ENCODE data around the gene RASL10B. TPM values are rescaled to one million over a fixed set of nuclear protein-coding genes. Genes with fewer than 3 reads are reported as not detected.

RASL10B gene
- total RNA-seq, 1 donor from 2014 or later: 1.9 TPM

- Histone ChIP-seq H3K4me3 (peak overlapping the region; percentile 63), H3K36me3 (peaks cover 5% of the 10 kb centered on the region), H3K27ac (no peak overlapping the region), H3K4me1 (peaks cover 17% of the 10 kb centered on the region), H3K9me3 (no peaks in the 10 kb centered on the region), H3K27me3 (ENCODE audit: low read depth) (no peaks in the 10 kb centered on the region)
- TF ChIP-seq CTCF (IDR thresholded peaks at IDR 0.05): no peak
- DNase-seq (no peak), ATAC-seq (peak; percentile 6 to 40)
- intact Hi-C loops (cut with DNase I): no loop called here
Measured at GRCh38 chr17:35731917-35732805, 722 bp downstream of the RASL10B start.

GRCh38 chr17:35732806-35733136 is 1.3 kb downstream of the RASL10B start:
- Histone ChIP-seq H3K36me3 (no peaks in the 10 kb centered on the region), H3K4me3 (no peak overlapping the region), H3K4me1 (peaks cover 17% of the 10 kb centered on the region), H3K27ac (no peak overlapping the region), H3K27me3 (ENCODE audit: low read depth) (no peaks in the 10 kb centered on the region), H3K9me3 (no peaks in the 10 kb centered on the region)
- ATAC-seq: no peak
- intact Hi-C loops (cut with DNase I): no loop called here
- DNase-seq: no peak
- TF ChIP-seq CTCF (IDR thresholded peaks at IDR 0.05): no peak

- Histone ChIP-seq H3K4me1 (peaks cover 17% of the 10 kb centered on the region), H3K9me3 (no peaks in the 10 kb centered on the region), H3K4me3 (no peak overlapping the region), H3K27ac (no peak overlapping the region), H3K36me3 (no peaks in the 10 kb centered on the region), H3K27me3 (ENCODE audit: low read depth) (no peaks in the 10 kb centered on the region)
- DNase-seq (no peak), ATAC-seq (no peak)
- intact Hi-C loops (cut with DNase I): no loop called here
- TF ChIP-seq CTCF (IDR thresholded peaks at IDR 0.05): no peak
Measured at GRCh38 chr17:35733366-35733765, 1.9 kb downstream of the RASL10B start.

GRCh38 chr17:35734396-35734795 is 3.0 kb downstream of the RASL10B start:
- TF ChIP-seq CTCF (IDR thresholded peaks at IDR 0.05): no peak
- Histone ChIP-seq H3K36me3 (no peaks in the 10 kb centered on the region), H3K4me3 (no peak overlapping the region), H3K9me3 (no peaks in the 10 kb centered on the region), H3K4me1 (peaks cover 17% of the 10 kb centered on the region), H3K27me3 (ENCODE audit: low read depth) (no peaks in the 10 kb centered on the region), H3K27ac (no peak overlapping the region)
- ATAC-seq (no peak), DNase-seq (no peak)
- intact Hi-C loops (cut with DNase I): no loop called here

GRCh38 chr17:35735036-35735805 is 3.8 kb downstream of the RASL10B start:
- H3K9me3 ChIP-seq: no peaks in the 10 kb centered on the region
- TF ChIP-seq CTCF (IDR thresholded peaks at IDR 0.05): no peak
- H3K36me3 ChIP-seq: no peaks in the 10 kb centered on the region
- DNase-seq: no peak
- H3K27ac ChIP-seq: no peak overlapping the region
- intact Hi-C loops (cut with DNase I): no loop called here
- peaks cover 17% of the 10 kb centered on the region for H3K4me1 ChIP-seq
- no peak for ATAC-seq
- peaks cover 3% of the 10 kb centered on the region for H3K27me3 ChIP-seq (ENCODE audit: low read depth)
- no peak overlapping the region for H3K4me3 ChIP-seq
